ENCODE results near the gene KLHL17. TPM values are rescaled to one million over a fixed set of nuclear protein-coding genes. Genes with fewer than 3 reads are reported as not detected.

Gene KLHL17
- total RNA-seq, 1 experiment from 2014 or later = 32.1 TPM

GRCh38 chr1:918843-919242 lies 41.5 kb upstream of the KLHL17 start:
- Histone ChIP-seq H3K4me2 (ENCODE audit: low read length) (no peak overlapping the region), H3K9ac (ENCODE audit: low read length) (no peak overlapping the region), H3K9me2 (replicated peaks; ENCODE audit: low read length) (no peaks in the 10 kb centered on the region), H2AFZ (ENCODE audit: low read length) (no peak overlapping the region), H3K4me1 (ENCODE audit: insufficient read depth, low read length) (peaks cover 5% of the 10 kb centered on the region), H3K9me3 (ENCODE audit: low read length) (no peaks in the 10 kb centered on the region), H3F3A (ENCODE audit: low read length, unreplicated experiment) (no peaks in the 10 kb centered on the region), H3K27ac (ENCODE audit: low read length) (no peak overlapping the region), H4K20me1 (ENCODE audit: low read length) (no peaks in the 10 kb centered on the region), H3K79me2 (ENCODE audit: low read length) (no peaks in the 10 kb centered on the region), H3K36me3 (ENCODE audit: low read depth, low read length) (no peaks in the 10 kb centered on the region), H3K4me3 (ENCODE audit: low read length) (no peak overlapping the region), H3K27me3 (ENCODE audit: low read length) (peaks cover 79% of the 10 kb centered on the region)
- TF ChIP-seq EZH2 (IDR thresholded peaks at IDR 0.05; ENCODE audit: low read length, unreplicated experiment) (no peak), EZH2phosphoT487 (IDR thresholded peaks at IDR 0.05; ENCODE audit: borderline replicate concordance, low read length) (no peak), CTCF (conservative IDR thresholded peaks at IDR 0.05; ENCODE audit: low read depth, low read length) (no peak)
- ChIA-PET POLR2A (ENCODE audit: unreplicated experiment) (no interaction called here), CTCF (no interaction called here)
- DNase-seq (no peak), ATAC-seq (no peak)
- BruUV-seq (replicated peaks) = no TSS peak
- intact Hi-C loops (cut with micrococcal nuclease) = no loop called here

GRCh38 chr1:919271-919872 lies 41.0 kb upstream of the KLHL17 start:
- H2AFZ ChIP-seq (ENCODE audit: low read length) = no peak overlapping the region
- no peak overlapping the region for H3K4me3 ChIP-seq (ENCODE audit: low read length)
- no peak overlapping the region for H3K9ac ChIP-seq (ENCODE audit: low read length)
- H3K9me3 ChIP-seq (ENCODE audit: low read length) = no peaks in the 10 kb centered on the region
- H3K27ac ChIP-seq (ENCODE audit: low read length) = no peak overlapping the region
- peaks cover 5% of the 10 kb centered on the region for H3K4me1 ChIP-seq (ENCODE audit: insufficient read depth, low read length)
- TF ChIP-seq EZH2 (IDR thresholded peaks at IDR 0.05; ENCODE audit: low read length, unreplicated experiment) (no peak), CTCF (conservative IDR thresholded peaks at IDR 0.05; ENCODE audit: low read depth, low read length) (peak; percentile 32; the same call in 1 of the 2 replicates)
- BruUV-seq (replicated peaks) = no TSS peak
- no peaks in the 10 kb centered on the region for H4K20me1 ChIP-seq (ENCODE audit: low read length)
- H3K36me3 ChIP-seq (ENCODE audit: low read depth, low read length) = no peaks in the 10 kb centered on the region
- H3K4me2 ChIP-seq (ENCODE audit: low read length) = no peak overlapping the region
- ChIA-PET POLR2A (ENCODE audit: unreplicated experiment) (no interaction called here), CTCF (no interaction called here)
- DNase-seq (no peak), ATAC-seq (no peak)
- no peaks in the 10 kb centered on the region for H3F3A ChIP-seq (ENCODE audit: low read length, unreplicated experiment)
- peaks cover 79% of the 10 kb centered on the region for H3K27me3 ChIP-seq (ENCODE audit: low read length)
- no peaks in the 10 kb centered on the region for H3K79me2 ChIP-seq (ENCODE audit: low read length)
- intact Hi-C loops (cut with micrococcal nuclease) = no loop called here
- H3K9me2 ChIP-seq (replicated peaks; ENCODE audit: low read length) = no peaks in the 10 kb centered on the region

GRCh38 chr1:920010-920409 lies 40.4 kb upstream of the KLHL17 start:
- TF ChIP-seq EZH2phosphoT487 (IDR thresholded peaks at IDR 0.05; ENCODE audit: borderline replicate concordance, low read length) (no peak), EZH2 (IDR thresholded peaks at IDR 0.05; ENCODE audit: low read length, unreplicated experiment) (no peak), CTCF (conservative IDR thresholded peaks at IDR 0.05; ENCODE audit: low read depth, low read length) (no peak)
- Histone ChIP-seq H4K20me1 (ENCODE audit: low read length) (no peaks in the 10 kb centered on the region), H3K27ac (ENCODE audit: low read length) (no peak overlapping the region), H3K27me3 (ENCODE audit: low read length) (peaks cover 85% of the 10 kb centered on the region), H3K79me2 (ENCODE audit: low read length) (no peaks in the 10 kb centered on the region), H3K4me2 (ENCODE audit: low read length) (peak overlapping the region; percentile 38; the same call in 1 of the 2 replicates), H3K36me3 (ENCODE audit: low read depth, low read length) (no peaks in the 10 kb centered on the region), H3K4me1 (ENCODE audit: insufficient read depth, low read length) (peaks cover 10% of the 10 kb centered on the region), H3F3A (ENCODE audit: low read length, unreplicated experiment) (no peaks in the 10 kb centered on the region), H3K4me3 (ENCODE audit: low read length) (no peak overlapping the region), H3K9me2 (replicated peaks; ENCODE audit: low read length) (no peaks in the 10 kb centered on the region), H2AFZ (ENCODE audit: low read length) (no peak overlapping the region), H3K9ac (ENCODE audit: low read length) (no peak overlapping the region), H3K9me3 (ENCODE audit: low read length) (no peaks in the 10 kb centered on the region)
- intact Hi-C loops (cut with micrococcal nuclease) = loop anchor here (2.0 kb wide), 1 partner anchor 19 kb away; no protein-coding TSS in a partner anchor
- POLR2A ChIA-PET (ENCODE audit: unreplicated experiment) = no interaction called here
- BruUV-seq (replicated peaks) = no TSS peak
- DNase-seq (no peak), ATAC-seq (no peak)
- CTCF ChIA-PET = no interaction called here

Measured in PC-3 (cell line).